Prostate gland (tissue), 2 donors: ENCODE measurements around the gene PDSS2. TPM values are rescaled to one million over a fixed set of nuclear protein-coding genes. Genes with fewer than 3 reads are reported as not detected.
A peak's percentile ranks its signal among the peaks of the same experiment; 100 is the strongest.
"Not testable (repeated sequence)": the region's sequence is repeated elsewhere in the genome, so short reads cannot be mapped to it uniquely, and the experiment has no call there.

ENCODE experiments used
- DNase-seq: peaks from one replicate; pipeline ENCODE4 v3.0.0-alpha.2; 2019; ENCODE audit warnings: low spot score
- H3K27ac ChIP-seq, 2 donors: fragments of 200-600 bp; sonication (generic); 2 replicates each; pipeline ENCODE4 v1.5.1; 2017 to 2019
- H3K27me3 ChIP-seq: fragments of 200-600 bp; sonication (generic); replicated peaks from 2 replicates; pipeline ENCODE4 v1.5.1; 2019; ENCODE audit not compliant: insufficient read depth
- H3K36me3 ChIP-seq, 2 donors: fragments of 200-600 bp; sonication (generic); 1 replicate in 1 of 2; 2 replicates in 1 of 2; pipeline versions ENCODE4 v1.5.1 to v1.8.1; 2017 to 2019
- H3K4me1 ChIP-seq: fragments of 200-600 bp; sonication (generic); replicated peaks from 2 replicates; pipeline ENCODE4 v1.5.1; 2019
- H3K4me3 ChIP-seq, 2 donors: fragments of 200-600 bp; sonication (generic); 2 replicates each; pipeline ENCODE4 v1.5.1; 2017 to 2019
- H3K9me3 ChIP-seq: fragments of 200-600 bp; sonication (generic); 2 replicates; pipeline ENCODE4 v1.5.1; 2017
- POLR2A ChIP-seq: fragments of 450-650 bp; IDR thresholded peaks from one replicate; pipeline ENCODE4 v1.6.1; 2016; ENCODE audit warnings: antibody characterized with exemption, mild to moderate bottlenecking
- POLR2AphosphoS5 ChIP-seq: sonication (generic); formaldehyde crosslinking; IDR thresholded peaks from one replicate; pipeline ENCODE4 v1.6.1; 2017; ENCODE audit warnings: antibody characterized with exemption
- WGBS: methylation state at CpG from one replicate; pipeline ENCODE4 v1.1.5; 2018; 5-methylcytosine and 5-hydroxymethylcytosine counted together
- intact Hi-C: fragments of 100-400 bp; cut with DNase I; formaldehyde crosslinking; loops from one replicate; pipeline ENCODE4 v1.14.2; 2022
- total RNA-seq, 2 donors: library from RNA; depleted of rRNA; stranded (reverse); fragments of >200 nt; gene quantifications; one replicate each; pipeline ENCODE4 v1.1.0, GENCODE V29; 2016
- TF ChIP-seq, protein P1 (sequence below), 4 experiments: fragments of 200-600 bp in 2 of 4; fragments of 450-650 bp in 2 of 4; sonication (generic) in 2 of 4; IDR thresholded peaks; 1 replicate in 3 of 4; 2 replicates in 1 of 4; pipeline ENCODE4 v1.5.1; 2016 to 2019; ENCODE audit warnings: antibody characterized with exemption in 4 of 4, mild to moderate bottlenecking in 2 of 4, moderate library complexity in 2 of 4

The PDSS2 gene
- total RNA-seq, 2 donors from 2014 or later: 12.7 to 35.3 TPM

DNA sequence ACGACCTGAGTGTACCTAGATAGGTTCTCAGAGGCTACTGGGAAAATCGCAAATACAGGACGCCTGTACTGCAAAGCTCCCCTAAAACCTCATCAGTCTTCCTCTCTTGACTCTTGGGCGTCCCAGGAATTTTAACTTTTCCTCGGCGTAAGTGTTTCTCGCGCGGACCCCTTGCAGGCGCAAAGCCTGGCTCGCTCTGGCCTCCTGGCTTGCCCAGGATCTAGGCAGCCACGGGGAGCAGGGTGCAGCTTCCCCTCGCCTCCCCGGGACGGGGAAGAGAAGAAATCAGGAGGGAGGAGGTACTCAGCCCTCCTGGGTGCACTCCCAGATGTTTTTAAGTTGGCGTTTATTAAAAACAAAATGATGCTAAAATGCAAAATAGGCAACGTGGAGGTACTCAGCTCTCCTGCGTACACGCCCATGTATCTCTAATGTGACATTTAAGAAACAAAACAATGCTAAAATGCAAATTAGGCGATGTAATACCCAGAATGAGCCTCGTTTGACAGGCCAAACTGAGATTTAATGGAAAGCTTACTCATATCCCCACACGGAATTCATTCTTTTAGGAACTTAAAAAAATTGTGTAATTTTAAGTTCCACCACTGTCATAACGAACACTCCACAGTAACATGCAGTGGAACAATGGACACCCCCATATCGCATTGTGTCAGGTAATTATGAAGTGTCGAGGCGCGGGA lies 29.0 kb upstream of the PDSS2 start:
- peak overlapping the region; percentile 76 to 77 for H3K27ac ChIP-seq
- no peaks in the 10 kb centered on the region for H3K36me3 ChIP-seq
- intact Hi-C loops: loop anchor here (2.0 to 10.0 kb wide), 3 partner anchors 30 to 244 kb away; partner anchors contain the start of gene PDSS2

DNA sequence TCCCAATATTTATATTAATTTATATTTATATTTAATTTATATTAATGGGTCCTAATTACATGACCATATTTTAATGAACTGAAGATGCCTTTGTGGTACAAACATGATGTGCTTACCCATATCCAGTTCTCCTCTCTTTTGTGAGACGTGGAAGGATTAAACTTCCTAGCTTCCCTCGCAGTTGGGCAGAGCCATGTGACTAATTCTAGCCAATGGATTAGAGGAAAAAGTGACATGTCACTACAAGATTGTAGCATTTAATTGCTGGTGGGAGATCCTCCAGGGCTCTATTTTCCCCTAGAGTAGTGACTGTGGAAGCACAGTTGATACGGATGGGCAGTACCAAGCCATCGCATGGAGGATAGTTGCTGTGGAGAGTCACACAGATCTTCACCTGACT lies 25.8 kb upstream of the PDSS2 start:
- TF ChIP-seq, protein P1, sequence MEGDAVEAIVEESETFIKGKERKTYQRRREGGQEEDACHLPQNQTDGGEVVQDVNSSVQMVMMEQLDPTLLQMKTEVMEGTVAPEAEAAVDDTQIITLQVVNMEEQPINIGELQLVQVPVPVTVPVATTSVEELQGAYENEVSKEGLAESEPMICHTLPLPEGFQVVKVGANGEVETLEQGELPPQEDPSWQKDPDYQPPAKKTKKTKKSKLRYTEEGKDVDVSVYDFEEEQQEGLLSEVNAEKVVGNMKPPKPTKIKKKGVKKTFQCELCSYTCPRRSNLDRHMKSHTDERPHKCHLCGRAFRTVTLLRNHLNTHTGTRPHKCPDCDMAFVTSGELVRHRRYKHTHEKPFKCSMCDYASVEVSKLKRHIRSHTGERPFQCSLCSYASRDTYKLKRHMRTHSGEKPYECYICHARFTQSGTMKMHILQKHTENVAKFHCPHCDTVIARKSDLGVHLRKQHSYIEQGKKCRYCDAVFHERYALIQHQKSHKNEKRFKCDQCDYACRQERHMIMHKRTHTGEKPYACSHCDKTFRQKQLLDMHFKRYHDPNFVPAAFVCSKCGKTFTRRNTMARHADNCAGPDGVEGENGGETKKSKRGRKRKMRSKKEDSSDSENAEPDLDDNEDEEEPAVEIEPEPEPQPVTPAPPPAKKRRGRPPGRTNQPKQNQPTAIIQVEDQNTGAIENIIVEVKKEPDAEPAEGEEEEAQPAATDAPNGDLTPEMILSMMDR (IDR thresholded peaks at IDR 0.05): no peak
- TF ChIP-seq POLR2A (no peak), POLR2AphosphoS5 (no peak)
- 78% methylated on average over 4 of the region's 4 CpGs for WGBS
- Histone ChIP-seq H3K4me3 (no peak overlapping the region), H3K9me3 (no peaks in the 10 kb centered on the region), H3K4me1 (no peaks in the 10 kb centered on the region), H3K27ac (no peak overlapping the region), H3K36me3 (no peaks in the 10 kb centered on the region), H3K27me3 (no peaks in the 10 kb centered on the region)
- intact Hi-C loops: loop anchor here (10.0 kb wide), 2 partner anchors 220 to 240 kb away; no protein-coding TSS in a partner anchor
- DNase-seq: no peak

More for the DNA sequence above, 29.0 kb upstream of the PDSS2 start:
- H3K4me3 ChIP-seq: peak overlapping the region; percentile 44 to 65
- TF ChIP-seq, protein P1 (IDR thresholded peaks at IDR 0.05): no peak
- TF ChIP-seq POLR2AphosphoS5 (no peak), POLR2A (no peak)
- no peaks in the 10 kb centered on the region for H3K4me1 ChIP-seq
- no peaks in the 10 kb centered on the region for H3K27me3 ChIP-seq
- no peak for DNase-seq
- no peaks in the 10 kb centered on the region for H3K9me3 ChIP-seq
- WGBS: 41% methylated on average over 27 of the region's 27 CpGs

- H3K36me3 ChIP-seq: no peaks in the 10 kb centered on the region
- no peaks in the 10 kb centered on the region for H3K4me1 ChIP-seq
- 89% methylated on average over 4 of the region's 4 CpGs for WGBS
- H3K4me3 ChIP-seq: no peak overlapping the region
- DNase-seq: no peak
- H3K9me3 ChIP-seq: no peaks in the 10 kb centered on the region
- no peak for TF ChIP-seq POLR2AphosphoS5
- TF ChIP-seq POLR2A: no peak
- TF ChIP-seq, protein P1 (IDR thresholded peaks at IDR 0.05): no peak
- intact Hi-C loops: no loop called here
- H3K27ac ChIP-seq: no peak overlapping the region
- no peaks in the 10 kb centered on the region for H3K27me3 ChIP-seq
These were observed 19.8 kb upstream of the PDSS2 start for GRCh38 chr6:107479089-107479690.

DNA sequence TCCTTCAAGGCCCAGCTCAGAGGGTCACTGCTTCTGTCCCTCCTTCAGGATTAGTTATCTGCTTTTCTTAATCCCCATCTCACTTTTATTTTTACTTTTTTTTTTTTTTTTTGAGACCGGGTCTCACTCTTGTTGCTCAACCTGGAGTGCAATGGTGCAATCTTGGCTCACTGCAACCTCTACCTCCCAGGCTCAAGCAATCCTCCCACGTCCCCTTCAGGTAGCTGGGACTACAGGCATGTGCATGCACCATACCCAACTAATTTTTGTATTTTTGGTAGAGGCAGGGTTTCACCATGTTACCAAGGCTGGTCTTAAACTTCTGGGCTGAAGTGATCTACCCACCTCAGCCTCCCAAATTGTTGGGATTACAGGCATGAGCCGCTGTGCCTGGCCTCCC lies 16.5 kb upstream of the PDSS2 start:
- H3K27ac ChIP-seq, H3K9me3 ChIP-seq, H3K36me3 ChIP-seq, H3K27me3 ChIP-seq, intact Hi-C loops, H3K4me1 ChIP-seq, DNase-seq, H3K4me3 ChIP-seq: not testable (repeated sequence)
- 86% methylated on average over 3 of the region's 3 CpGs for WGBS

- DNase-seq, intact Hi-C loops: not testable (repeated sequence)
- 92% methylated on average over 3 of the region's 3 CpGs for WGBS
These were observed 16.0 kb upstream of the PDSS2 start for GRCh38 chr6:107475360-107475759.

DNA sequence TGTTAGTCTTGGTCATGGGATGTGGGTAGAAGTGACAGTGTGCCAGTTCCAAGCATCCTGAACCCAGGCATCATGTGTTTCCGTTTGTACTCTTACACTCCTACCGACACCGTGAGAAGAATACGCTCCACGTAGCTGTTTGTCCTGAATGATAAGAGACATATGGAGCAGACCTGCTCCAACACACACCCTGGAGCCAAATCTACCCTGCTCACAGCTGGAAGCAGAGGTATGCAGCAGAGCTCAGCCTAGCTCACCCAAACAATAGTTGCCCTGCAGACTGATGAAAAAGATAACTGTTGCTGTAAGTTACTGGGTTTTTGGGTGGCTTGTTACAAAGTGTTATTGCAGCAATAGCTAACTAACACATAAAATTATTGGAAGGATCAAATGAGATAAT lies 14.3 kb upstream of the PDSS2 start:
- Histone ChIP-seq H3K4me1 (no peaks in the 10 kb centered on the region), H3K27ac (no peak overlapping the region), H3K4me3 (no peak overlapping the region), H3K27me3 (no peaks in the 10 kb centered on the region), H3K36me3 (no peaks in the 10 kb centered on the region), H3K9me3 (no peaks in the 10 kb centered on the region)
- WGBS: 47% methylated on average over 5 of the region's 5 CpGs
- no peak for DNase-seq
- TF ChIP-seq POLR2A (no peak), POLR2AphosphoS5 (no peak)
- TF ChIP-seq, protein P1 (IDR thresholded peaks at IDR 0.05): no peak
- intact Hi-C loops: no loop called here

More at GRCh38 chr6:107475360-107475759, 16.0 kb upstream of the PDSS2 start:
- not testable (repeated sequence) for H3K4me3 ChIP-seq, H3K36me3 ChIP-seq, H3K27me3 ChIP-seq, H3K4me1 ChIP-seq, H3K9me3 ChIP-seq, H3K27ac ChIP-seq
